SK-N-SH (cell line): ENCODE data around the gene TRIM62. TPM values are rescaled to one million over a fixed set of nuclear protein-coding genes. Genes with fewer than 3 reads are reported as not detected.

Source experiments
- CTCF ChIA-PET: fragments of 300-600, 350-600 bp; formaldehyde crosslinking; extraction: SDS; loops from one replicate; lab custom pipeline; 2021; lab: Yijun Ruan, JAX
- POLR2A ChIA-PET: fragments of 350-600 bp; sonication (Branson Sonifier 250); formaldehyde crosslinking; extraction: SDS; loops from one replicate; lab custom pipeline; 2020; ENCODE audit warnings: antibody characterized with exemption, inconsistent platforms; lab: Yijun Ruan, JAX
- DNase-seq: peaks from one replicate; pipeline ENCODE4 v3.0.0; 2012
- H2AFZ ChIP-seq: fragments of 200-600 bp; sonication (generic); 2 replicates; pipeline ENCODE4 v1.8.1; 2016; ENCODE audit warnings: antibody characterized with exemption, mild to moderate bottlenecking, low read depth
- H3F3A ChIP-seq: fragments of 200-600 bp; sonication (generic); replicated peaks from 2 replicates; pipeline ENCODE3; 2016; ENCODE audit warnings: antibody characterized with exemption, mild to moderate bottlenecking; ENCODE audit not compliant: insufficient read depth
- H3K27ac ChIP-seq, 2 experiments: fragments of 200-500 bp in 1 of 2; fragments of 200-600 bp in 1 of 2; sonication (Bioruptor generic) in 1 of 2; sonication (generic), shearing (Covaris generic) in 1 of 2; 2 replicates each; pipeline versions ENCODE4 v1.5.1 to v1.6.1; 2014 to 2016; ENCODE audit warnings: low read depth in 2 of 2, inconsistent platforms in 1 of 2, low read length in 1 of 2, mild to moderate bottlenecking in 1 of 2, mixed read lengths in 1 of 2
- H3K27me3 ChIP-seq: fragments of 200-600 bp; sonication (generic), shearing (Covaris generic); 2 replicates; pipeline ENCODE4 v1.6.1; 2016; ENCODE audit warnings: mixed run types; ENCODE audit not compliant: insufficient read depth
- H3K36me3 ChIP-seq, 2 experiments: fragments of 200-500 bp in 1 of 2; fragments of 200-600 bp in 1 of 2; sonication (Bioruptor generic) in 1 of 2; sonication (generic) in 1 of 2; replicated peaks in 1 of 2; 2 replicates each; pipeline versions ENCODE3 to v1.5.1; 2014 to 2016; ENCODE audit warnings: low read length in 1 of 2, mild to moderate bottlenecking in 1 of 2; ENCODE audit not compliant: insufficient read depth in 2 of 2, control insufficient read depth in 1 of 2
- H3K4me1 ChIP-seq, 2 experiments: fragments of 200-500 bp in 1 of 2; fragments of 200-600 bp in 1 of 2; sonication (Bioruptor generic) in 1 of 2; sonication (generic), shearing (Covaris generic) in 1 of 2; 2 replicates each; pipeline versions ENCODE4 v1.5.1 to v1.6.1; 2014 to 2016; ENCODE audit warnings: low read depth in 1 of 2, low read length in 1 of 2, mixed run types in 1 of 2; ENCODE audit not compliant: insufficient read depth in 2 of 2, control insufficient read depth in 1 of 2
- H3K4me2 ChIP-seq: fragments of 200-600 bp; sonication (generic), shearing (Covaris generic); 2 replicates; pipeline ENCODE4 v1.6.1; 2017; ENCODE audit warnings: mixed run types
- H3K4me3 ChIP-seq, 2 experiments: fragments of 200-500 bp in 1 of 2; fragments of 200-600 bp in 1 of 2; sonication (Bioruptor generic) in 1 of 2; sonication (generic), shearing (Covaris generic) in 1 of 2; 2 replicates each; pipeline versions ENCODE4 v1.5.1 to v1.8.1; 2014 to 2016; ENCODE audit warnings: low read depth in 2 of 2, inconsistent platforms in 1 of 2, low read length in 1 of 2, mild to moderate bottlenecking in 1 of 2, mixed read lengths in 1 of 2, moderate library complexity in 1 of 2
- H3K79me2 ChIP-seq: fragments of 200-600 bp; sonication (generic); 2 replicates; pipeline ENCODE4 v1.8.1; 2017; ENCODE audit warnings: mild to moderate bottlenecking; ENCODE audit not compliant: insufficient read depth
- H3K9ac ChIP-seq: fragments of 200-600 bp; sonication (generic); 2 replicates; pipeline ENCODE4 v1.6.1; 2017; ENCODE audit warnings: mixed run types
- H3K9me2 ChIP-seq: fragments of 200-600 bp; sonication (generic); 2 replicates; pipeline ENCODE4 v1.6.1; 2017; ENCODE audit warnings: mixed run types
- H3K9me3 ChIP-seq: fragments of 200-600 bp; sonication (generic); 2 replicates; pipeline ENCODE4 v1.6.1; 2017; ENCODE audit warnings: mixed run types, mild to moderate bottlenecking, moderate library complexity
- H4K20me1 ChIP-seq: fragments of 200-600 bp; sonication (generic); 2 replicates; pipeline ENCODE4 v1.6.1; 2017; ENCODE audit warnings: mild to moderate bottlenecking, mixed run types; ENCODE audit not compliant: insufficient read depth
- CHD2 ChIP-seq: fragments of 150-350 bp; IDR thresholded peaks from 2 replicates; pipeline ENCODE4 v1.6.1; 2018; ENCODE audit warnings: low read length; ENCODE audit not compliant: partially characterized antibody
- EP300 ChIP-seq, 2 experiments: IDR thresholded peaks; 2 replicates each; pipeline versions ENCODE4 v1.4.0 to v1.6.1; 2012; ENCODE audit warnings: borderline replicate concordance in 1 of 2, low read depth in 1 of 2, low read length in 1 of 2
- EZH2phosphoT487 ChIP-seq: fragments of 200-600 bp; sonication (generic); IDR thresholded peaks from 2 replicates; pipeline ENCODE4 v1.6.1; 2017; ENCODE audit warnings: low read depth, mixed run types, mild to moderate bottlenecking, antibody characterized with exemption, moderate library complexity, borderline replicate concordance
- FOSL2 ChIP-seq: IDR thresholded peaks from 2 replicates; pipeline ENCODE4 v1.4.0; 2012; ENCODE audit warnings: low read depth, mild to moderate bottlenecking, moderate library complexity, borderline replicate concordance
- FOXM1 ChIP-seq: IDR thresholded peaks from 2 replicates; pipeline ENCODE4 v1.4.0; 2012; ENCODE audit warnings: low read depth, mild to moderate bottlenecking
- JUND ChIP-seq: IDR thresholded peaks from 2 replicates; pipeline ENCODE4 v1.4.0; 2012
- MXI1 ChIP-seq: IDR thresholded peaks from 2 replicates; pipeline ENCODE4 v1.6.1; 2012; ENCODE audit warnings: mild to moderate bottlenecking, low read depth, low read length, improper control_type of control experiment
- NRF1 ChIP-seq: IDR thresholded peaks from 2 replicates; pipeline ENCODE4 v1.6.1; 2012; ENCODE audit warnings: low read depth, mild to moderate bottlenecking, low read length
- RCOR1 ChIP-seq: fragments of 150-350 bp; IDR thresholded peaks from 2 replicates; pipeline ENCODE4 v1.6.1; 2017; ENCODE audit warnings: antibody characterized with exemption, low read length
- RFX5 ChIP-seq: IDR thresholded peaks from 2 replicates; pipeline ENCODE4 v1.6.1; 2012; ENCODE audit warnings: mild to moderate bottlenecking, improper control_type of control experiment, low read length
- SIN3A ChIP-seq: IDR thresholded peaks from 2 replicates; pipeline ENCODE4 v1.6.1; 2012; ENCODE audit warnings: low read depth, mild to moderate bottlenecking, low read length, moderate library complexity, borderline replicate concordance
- SMC3 ChIP-seq: IDR thresholded peaks from 2 replicates; pipeline ENCODE4 v1.6.1; 2012; ENCODE audit warnings: low read depth, low read length, improper control_type of control experiment
- TEAD4 ChIP-seq: IDR thresholded peaks from 2 replicates; pipeline ENCODE4 v1.4.0; 2012; ENCODE audit warnings: mild to moderate bottlenecking, borderline replicate concordance; ENCODE audit not compliant: insufficient read depth
- YY1 ChIP-seq: IDR thresholded peaks from 2 replicates; pipeline ENCODE4 v1.4.0; 2012; ENCODE audit warnings: low read depth, mild to moderate bottlenecking
- WGBS: methylation state at CpG from one replicate; pipeline ENCODE4 v1.1.6; 2017; ENCODE audit warnings: low lambda C conversion rate; 5-methylcytosine and 5-hydroxymethylcytosine counted together
- polyA plus RNA-seq, 3 experiments: library from polyadenylated mRNA; depleted of rRNA; stranded (reverse); fragments of >200 nt; gene quantifications; 2 replicates each; pipeline ENCODE4 v1.2.3, GENCODE V29; 2012
- TF ChIP-seq, protein P1 (sequence below): IDR thresholded peaks from 2 replicates; pipeline ENCODE4 v1.4.0; 2012; ENCODE audit warnings: low read depth, borderline replicate concordance
- TF ChIP-seq, protein P2 (sequence below): IDR thresholded peaks from 2 replicates; pipeline ENCODE4; 2012
- TF ChIP-seq, protein P3 (sequence below): IDR thresholded peaks from 2 replicates; pipeline ENCODE4 v1.4.0; 2012; ENCODE audit warnings: low read depth, borderline replicate concordance
- TF ChIP-seq, protein P4 (sequence below): fragments of 150-350 bp; IDR thresholded peaks from 2 replicates; pipeline ENCODE4 v1.6.1; 2017; ENCODE audit warnings: antibody characterized with exemption, low read length, low read depth, borderline replicate concordance

TRIM62 gene
- polyA plus RNA-seq, 1 of the 3 experiments (the other 2 are of a cell fraction), result 4.4 TPM

DNA sequence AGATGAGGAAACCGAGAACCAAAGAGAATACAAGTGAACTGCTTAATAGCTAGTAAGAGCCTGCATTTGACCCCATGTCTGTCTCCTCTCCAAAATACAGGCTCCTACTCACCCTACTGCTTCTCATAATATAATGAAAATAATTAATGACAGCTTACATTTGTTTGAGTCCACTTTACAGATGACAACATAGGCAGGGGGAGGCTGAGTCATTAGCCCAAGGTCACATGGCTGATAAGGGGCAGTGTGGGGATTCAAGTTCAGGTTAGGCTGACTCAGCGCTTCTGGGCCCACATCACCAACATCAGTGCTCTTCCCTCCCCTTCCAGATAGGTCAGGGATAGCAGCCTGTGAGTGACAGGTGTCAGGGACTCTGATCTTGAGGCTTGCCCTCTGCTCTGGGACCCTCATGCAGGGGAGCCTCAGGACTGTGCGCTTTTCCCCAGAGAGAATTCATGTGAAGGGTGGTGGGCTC lies 84.7 kb downstream of the TRIM62 start:
- Histone ChIP-seq H3K9me2 (no peaks in the 10 kb centered on the region), H3K27ac (peak overlapping the region in 1 of 2 experiments; percentile 98; a peak in 1 of 4 replicates), H3F3A (peaks cover 26% of the 10 kb centered on the region), H3K4me3 (no peak overlapping the region), H3K79me2 (no peaks in the 10 kb centered on the region), H3K36me3 (no peaks in the 10 kb centered on the region), H3K4me2 (no peak overlapping the region), H2AFZ (no peak overlapping the region), H4K20me1 (no peaks in the 10 kb centered on the region), H3K4me1 (peaks cover 0 to 25% of the 10 kb centered on the region in 2 experiments; a peak in 1 of 4 replicates), H3K9ac (no peak overlapping the region), H3K27me3 (no peaks in the 10 kb centered on the region), H3K9me3 (no peaks in the 10 kb centered on the region)
- DNase-seq, result no peak
- TF ChIP-seq TEAD4, result no peak
- TF ChIP-seq, protein P1, sequence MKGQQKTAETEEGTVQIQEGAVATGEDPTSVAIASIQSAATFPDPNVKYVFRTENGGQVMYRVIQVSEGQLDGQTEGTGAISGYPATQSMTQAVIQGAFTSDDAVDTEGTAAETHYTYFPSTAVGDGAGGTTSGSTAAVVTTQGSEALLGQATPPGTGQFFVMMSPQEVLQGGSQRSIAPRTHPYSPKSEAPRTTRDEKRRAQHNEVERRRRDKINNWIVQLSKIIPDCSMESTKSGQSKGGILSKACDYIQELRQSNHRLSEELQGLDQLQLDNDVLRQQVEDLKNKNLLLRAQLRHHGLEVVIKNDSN, result peak; percentile 44; the same call in 1 of the 2 replicates
- CTCF ChIA-PET, result interaction anchor here (0.7 to 5.3 kb wide), 8 partner anchors 10 to 515 kb away, joined by 3 to 37 read pairs (median 6); partner anchors contain the start of gene PHC2
- POLR2A ChIA-PET, result no interaction called here
- whole genome bisulfite sequencing, result 92% methylated on average over 2 of the region's 3 CpGs

DNA sequence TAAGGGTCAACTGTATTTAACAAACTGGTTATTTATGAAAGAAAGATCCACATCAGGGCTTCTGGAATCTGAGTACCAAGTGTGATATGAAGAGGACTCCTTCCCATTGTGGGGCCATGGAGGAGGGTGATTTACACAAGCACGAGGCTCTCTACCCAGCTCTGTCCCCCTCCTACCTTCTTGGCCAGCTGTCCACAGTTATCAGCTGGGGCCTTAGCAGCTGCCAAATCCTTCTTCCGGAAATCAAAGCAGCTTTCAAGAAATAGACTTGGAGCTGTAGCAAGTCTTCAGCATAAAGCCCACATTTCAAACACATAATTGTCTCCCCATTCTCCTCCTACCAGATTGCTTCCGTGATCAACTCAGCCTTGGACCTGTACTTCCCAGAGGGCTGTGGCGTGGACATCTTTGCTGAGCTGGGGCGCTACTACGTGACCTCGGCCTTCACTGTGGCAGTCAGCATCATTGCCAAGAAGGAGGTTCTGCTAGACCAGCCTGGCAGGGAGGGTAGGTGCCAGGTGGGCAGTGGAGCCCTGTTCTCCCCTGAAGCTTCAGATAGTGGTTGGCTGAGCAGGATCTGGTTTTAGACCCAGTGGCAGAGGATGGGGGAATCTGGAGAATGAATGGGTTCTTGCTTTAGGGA lies 85.4 kb downstream of the TRIM62 start:
- no peak overlapping the region for H3K9ac ChIP-seq
- no peaks in the 10 kb centered on the region for H3K36me3 ChIP-seq
- no peak overlapping the region for H3K27ac ChIP-seq
- TF ChIP-seq SIN3A (no peak), CHD2 (no peak), TEAD4 (no peak), FOSL2 (no peak), RFX5 (no peak), EP300 (IDR thresholded peaks at IDR 0.05; ENCODE audit: borderline replicate concordance in 1 of 2, low read depth in 1 of 2, low read length in 1 of 2) (no peak), SMC3 (no peak), RCOR1 (no peak), JUND (no peak), YY1 (no peak), EZH2phosphoT487 (no peak), FOXM1 (no peak), NRF1 (no peak), MXI1 (no peak)
- TF ChIP-seq, protein P2, sequence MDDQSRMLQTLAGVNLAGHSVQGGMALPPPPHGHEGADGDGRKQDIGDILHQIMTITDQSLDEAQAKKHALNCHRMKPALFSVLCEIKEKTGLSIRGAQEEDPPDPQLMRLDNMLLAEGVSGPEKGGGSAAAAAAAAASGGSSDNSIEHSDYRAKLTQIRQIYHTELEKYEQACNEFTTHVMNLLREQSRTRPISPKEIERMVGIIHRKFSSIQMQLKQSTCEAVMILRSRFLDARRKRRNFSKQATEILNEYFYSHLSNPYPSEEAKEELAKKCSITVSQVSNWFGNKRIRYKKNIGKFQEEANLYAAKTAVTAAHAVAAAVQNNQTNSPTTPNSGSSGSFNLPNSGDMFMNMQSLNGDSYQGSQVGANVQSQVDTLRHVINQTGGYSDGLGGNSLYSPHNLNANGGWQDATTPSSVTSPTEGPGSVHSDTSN, result no peak
- TF ChIP-seq, protein P3, sequence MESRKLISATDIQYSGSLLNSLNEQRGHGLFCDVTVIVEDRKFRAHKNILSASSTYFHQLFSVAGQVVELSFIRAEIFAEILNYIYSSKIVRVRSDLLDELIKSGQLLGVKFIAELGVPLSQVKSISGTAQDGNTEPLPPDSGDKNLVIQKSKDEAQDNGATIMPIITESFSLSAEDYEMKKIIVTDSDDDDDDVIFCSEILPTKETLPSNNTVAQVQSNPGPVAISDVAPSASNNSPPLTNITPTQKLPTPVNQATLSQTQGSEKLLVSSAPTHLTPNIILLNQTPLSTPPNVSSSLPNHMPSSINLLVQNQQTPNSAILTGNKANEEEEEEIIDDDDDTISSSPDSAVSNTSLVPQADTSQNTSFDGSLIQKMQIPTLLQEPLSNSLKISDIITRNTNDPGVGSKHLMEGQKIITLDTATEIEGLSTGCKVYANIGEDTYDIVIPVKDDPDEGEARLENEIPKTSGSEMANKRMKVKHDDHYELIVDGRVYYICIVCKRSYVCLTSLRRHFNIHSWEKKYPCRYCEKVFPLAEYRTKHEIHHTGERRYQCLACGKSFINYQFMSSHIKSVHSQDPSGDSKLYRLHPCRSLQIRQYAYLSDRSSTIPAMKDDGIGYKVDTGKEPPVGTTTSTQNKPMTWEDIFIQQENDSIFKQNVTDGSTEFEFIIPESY, result no peak
- TF ChIP-seq, protein P4, sequence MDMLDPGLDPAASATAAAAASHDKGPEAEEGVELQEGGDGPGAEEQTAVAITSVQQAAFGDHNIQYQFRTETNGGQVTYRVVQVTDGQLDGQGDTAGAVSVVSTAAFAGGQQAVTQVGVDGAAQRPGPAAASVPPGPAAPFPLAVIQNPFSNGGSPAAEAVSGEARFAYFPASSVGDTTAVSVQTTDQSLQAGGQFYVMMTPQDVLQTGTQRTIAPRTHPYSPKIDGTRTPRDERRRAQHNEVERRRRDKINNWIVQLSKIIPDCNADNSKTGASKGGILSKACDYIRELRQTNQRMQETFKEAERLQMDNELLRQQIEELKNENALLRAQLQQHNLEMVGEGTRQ, result no peak
- H3K4me3 ChIP-seq, result no peak overlapping the region
- no peaks in the 10 kb centered on the region for H3K9me2 ChIP-seq
- no peaks in the 10 kb centered on the region for H3K79me2 ChIP-seq
- H3K4me2 ChIP-seq, result no peak overlapping the region
- H3F3A ChIP-seq, result peaks cover 26% of the 10 kb centered on the region
- no peak overlapping the region for H2AFZ ChIP-seq
- no peak for DNase-seq
- peaks cover 0 to 25% of the 10 kb centered on the region in 2 experiments; a peak in 1 of 4 replicates for H3K4me1 ChIP-seq
- H4K20me1 ChIP-seq, result no peaks in the 10 kb centered on the region
- ChIA-PET POLR2A (no interaction called here), CTCF (interaction anchor here (0.7 to 5.3 kb wide), 14 partner anchors 9 to 516 kb away, joined by 3 to 37 read pairs (median 6); partner anchors contain the start of gene PHC2)
- 96% methylated on average over 7 of the region's 7 CpGs for WGBS
- H3K27me3 ChIP-seq, result no peaks in the 10 kb centered on the region
- H3K9me3 ChIP-seq, result no peaks in the 10 kb centered on the region
